ENCODE data around the gene IFITM1.

DNA sequence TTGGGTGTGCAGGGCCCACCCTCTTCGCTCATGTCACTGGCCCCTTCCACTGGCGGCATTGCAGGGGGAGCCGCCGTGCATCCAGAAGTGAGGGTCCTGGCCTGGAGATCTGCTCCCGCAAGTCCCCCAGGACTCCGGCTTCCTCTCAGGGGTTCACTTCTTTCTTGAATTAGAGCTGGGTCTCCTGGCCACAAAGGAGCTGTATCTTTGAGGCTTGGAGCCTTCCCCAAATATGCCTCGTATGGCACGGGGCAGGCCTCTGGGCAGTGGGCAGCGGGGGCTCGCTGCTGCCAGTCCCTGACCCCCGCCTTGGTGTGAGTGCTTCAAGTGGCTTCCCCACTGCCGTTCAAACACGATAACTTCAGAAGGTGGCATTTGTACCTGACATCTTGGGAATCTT lies 14.2 kb downstream of the IFITM1 start:
- TF ChIP-seq EZH2 (IDR thresholded peaks at IDR 0.05; ENCODE audit: borderline replicate concordance, low read length) = no peak
- TF ChIP-seq CTCF (IDR thresholded peaks at IDR 0.05; ENCODE audit: low read length) = no peak
